K562 (cell line): Measurements from ENCODE around the gene TXNL4A. TPM values are rescaled to one million over a fixed set of nuclear protein-coding genes. Genes with fewer than 3 reads are reported as not detected.
A peak's percentile ranks its signal among the peaks of the same experiment; 100 is the strongest.

Experiments
- ATF7 ChIP-seq: fragments of 450-650 bp; IDR thresholded peaks from 2 replicates; pipeline ENCODE4 v1.7.1; 2014; ENCODE audit warnings: mild to moderate bottlenecking, moderate library complexity
- HDAC2 ChIP-seq: fragments of 450-650 bp; IDR thresholded peaks from 2 replicates; pipeline ENCODE4 v1.6.1; 2016; ENCODE audit warnings: mild to moderate bottlenecking
- L3MBTL2 ChIP-seq: fragments of 450-650 bp; IDR thresholded peaks from 2 replicates; pipeline ENCODE4 v1.6.1; 2016; ENCODE audit warnings: mild to moderate bottlenecking, moderate library complexity
- MBD1 ChIP-seq: fragments of 250-450 bp; sonication (Bioruptor Pico); IDR thresholded peaks from 2 replicates; pipeline ENCODE4 v1.8.0; 2022; ENCODE audit warnings: inconsistent platforms
- MGA ChIP-seq: fragments of 450-650 bp; IDR thresholded peaks from 2 replicates; pipeline ENCODE4 v1.6.1; 2016; ENCODE audit warnings: mild to moderate bottlenecking, moderate library complexity
- RREB1 ChIP-seq: fragments of 250-450 bp; sonication (Bioruptor Pico); IDR thresholded peaks from 2 replicates; pipeline ENCODE4 v1.4.0; 2020
- polyA plus RNA-seq, 8 experiments: library from polyadenylated mRNA; depleted of rRNA in 4 of 8; stranded (reverse) in 5 of 8; unstranded in 3 of 8; fragments of >200 nt; fragmentation: Nextera tagmentation in 2 of 8; fragmentation: Illumina TruSeq in 1 of 8; extraction: Ambion mirVana in 2 of 8; extraction: Trizol in 1 of 8; gene quantifications; 2 replicates each; pipeline versions ENCODE4 v1.2.1 to v1.2.3, GENCODE V29; 2011 to 2014; ENCODE audit warnings: inconsistent platforms in 1 of 8, missing spikeins in 1 of 8
- total RNA-seq, 7 experiments: library from RNA; depleted of rRNA in 6 of 7; stranded (reverse); fragments of >200 nt in 6 of 7; fragmentation: Illumina TruSeq in 2 of 7; extraction: Trizol in 2 of 7; gene quantifications; 2 replicates each; pipeline versions ENCODE4 v1.2.1 to v1.2.3, GENCODE V29; 2011 to 2021; ENCODE audit warnings: low replicate concordance in 1 of 7

TXNL4A gene
- total and polyA plus RNA-seq, 9 of the 15 experiments (the other 6 are each of a cell fraction or from before 2014, with no cell fraction given): 27.0 to 132 (median 87.5) TPM

- TF ChIP-seq MGA: peak; percentile 80
- TF ChIP-seq RREB1 (CRISPR knock-in tag): no peak
- TF ChIP-seq MBD1 (CRISPR knock-in tag): no peak
- peak; percentile 88 for TF ChIP-seq L3MBTL2
- peak; percentile 76 for TF ChIP-seq HDAC2
- peak; percentile 66 for TF ChIP-seq ATF7
Observed at GRCh38 chr18:80034068-80034851, 45.9 kb upstream of the TXNL4A start, which contains the start of gene RBFA (continued).
